Glutamatergic neuron (in vitro differentiated cells): Measurements from ENCODE around the gene PRLHR. TPM values are rescaled to one million over a fixed set of nuclear protein-coding genes. Genes with fewer than 3 reads are reported as not detected.

Experiments
- total RNA-seq: library from RNA; stranded (reverse); fragmentation: NEBNext Ultra II Directional; extraction: Animal tissue kit (Norgen Biotek cat#: 25700); gene quantifications from one replicate; pipeline ENCODE4 v1.2.1, GENCODE V29; 2021; ENCODE audit not compliant: unreplicated experiment

The PRLHR gene
- total RNA-seq, 1 donor from 2014 or later: 0.22 TPM

Other genes starting within 250 kb of the PRLHR start
- gene CACUL1, start 159.3 kb upstream of the PRLHR start, total RNA-seq: 64.5 TPM